ENCODE results near the gene ADAM19. TPM values are rescaled to one million over a fixed set of nuclear protein-coding genes. Genes with fewer than 3 reads are reported as not detected.
A peak's percentile ranks its signal among the peaks of the same experiment; 100 is the strongest.

ADAM19 gene
- total RNA-seq, 1 donor from 2014 or later, result 23.0 TPM

DNA sequence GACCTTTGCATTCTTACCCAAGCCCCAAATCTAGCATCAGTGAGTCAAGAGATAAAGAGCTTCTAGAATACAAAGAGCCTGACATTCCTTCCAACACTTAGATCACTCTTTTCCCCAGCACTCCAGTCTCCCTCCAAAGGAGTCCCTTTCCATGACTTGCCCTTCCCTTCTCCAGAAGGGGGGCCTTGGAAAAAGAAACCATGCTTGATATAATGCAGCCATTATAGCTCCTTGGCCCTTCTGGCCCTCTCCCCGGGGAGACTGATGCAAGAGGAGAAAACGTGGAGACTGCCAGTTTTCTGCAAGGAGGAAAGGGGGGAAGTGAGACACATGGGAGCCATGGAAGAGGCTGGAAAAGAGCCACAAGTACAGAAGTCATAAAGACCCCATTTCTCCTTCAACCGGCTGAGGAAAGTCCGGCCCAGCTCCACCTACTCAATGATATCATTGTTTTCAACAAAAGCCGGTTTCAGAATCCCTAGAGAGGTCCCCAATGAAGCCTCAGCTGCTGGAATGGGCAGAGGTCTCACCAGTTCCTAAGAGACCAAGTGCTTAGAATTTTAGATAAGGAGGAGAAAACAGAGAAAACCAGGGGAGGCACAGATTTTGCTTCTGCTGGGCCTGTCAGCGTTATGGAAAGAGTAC, 29.0 kb downstream of the ADAM19 start:
- ATAC-seq (peak; percentile 83), DNase-seq (ENCODE audit: low spot score) (peak; percentile 75)
- intact Hi-C loops (cut with DNase I), result no loop called here

DNA sequence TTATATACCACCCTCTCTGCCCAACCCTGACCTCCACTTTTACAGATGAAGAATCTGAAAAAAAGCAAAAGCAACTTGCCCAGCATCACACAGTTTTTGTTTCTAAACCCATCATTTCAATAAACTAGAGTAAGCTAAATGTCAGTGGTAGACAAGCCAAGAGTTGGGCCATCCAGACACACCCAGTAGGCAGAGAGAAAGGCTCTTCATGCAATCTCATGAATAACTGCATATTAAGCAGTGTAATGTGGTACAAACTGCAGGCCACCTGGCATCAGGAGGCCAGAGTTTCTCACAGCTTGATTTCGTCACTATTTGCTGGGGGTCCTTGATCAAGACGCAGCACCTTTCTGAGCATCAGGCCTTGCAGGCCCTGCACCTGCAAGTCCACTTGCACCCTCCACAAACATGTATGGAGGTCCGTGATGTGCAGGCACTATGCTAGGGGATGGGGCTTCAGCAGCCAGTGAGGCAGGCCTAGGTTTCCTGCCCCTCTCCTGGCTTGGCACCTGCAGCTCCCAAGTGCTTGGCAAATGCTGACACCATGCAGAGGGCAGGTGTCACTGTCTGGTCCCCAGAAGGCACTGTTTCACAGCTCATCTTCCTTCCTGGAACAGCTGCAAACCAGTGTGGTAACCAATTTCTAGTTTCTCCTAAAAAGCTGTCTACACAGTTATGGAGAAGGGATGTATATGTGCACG, 29.8 kb downstream of the ADAM19 start:
- ATAC-seq (no peak), DNase-seq (ENCODE audit: low spot score) (no peak)
- intact Hi-C loops (cut with DNase I), result no loop called here

GRCh38 chr5:157544623-157544989, 31.0 kb downstream of the ADAM19 start:
- DNase-seq (ENCODE audit: low spot score) (no peak), ATAC-seq (no peak)
- intact Hi-C loops (cut with DNase I), result no loop called here

DNA sequence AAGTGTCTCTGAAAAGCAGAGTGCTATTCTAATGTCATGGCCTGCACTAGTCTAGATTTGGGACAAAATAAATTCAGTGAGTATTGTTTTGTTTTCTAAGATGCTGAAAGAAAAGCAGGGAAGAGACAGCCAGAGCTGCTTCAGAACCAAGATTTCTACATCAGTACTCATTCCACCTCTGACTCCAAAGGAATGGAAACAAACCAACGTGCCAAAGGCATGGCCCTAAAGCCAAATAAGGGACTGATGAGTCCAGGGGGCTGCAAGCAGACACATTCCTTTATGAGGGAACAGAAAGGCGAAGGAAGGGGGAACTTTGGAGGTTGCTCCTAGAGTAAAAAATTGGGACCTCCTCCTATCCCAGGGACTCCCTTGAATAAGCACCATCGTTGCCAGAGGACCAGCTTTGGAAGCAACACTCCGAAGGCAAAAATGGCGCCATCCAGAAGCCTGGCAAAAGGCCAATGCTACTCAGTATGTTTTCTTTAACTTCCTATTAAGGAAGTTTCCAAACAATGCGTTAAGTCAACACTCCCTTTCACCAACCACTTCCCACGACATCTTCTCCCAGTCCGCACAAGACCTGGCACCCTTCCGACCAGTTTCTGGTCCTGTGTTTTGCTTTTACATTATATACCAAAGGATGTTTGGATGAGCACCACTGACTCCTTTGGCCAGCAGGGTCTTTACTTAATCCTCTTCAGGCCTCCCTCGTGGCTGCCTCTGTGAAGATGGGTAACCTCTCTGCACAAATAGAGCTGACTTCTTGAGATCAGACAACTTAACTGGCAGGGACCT, 31.6 kb downstream of the ADAM19 start:
- no peak for ATAC-seq
- intact Hi-C loops (cut with DNase I), result no loop called here
- no peak for DNase-seq (ENCODE audit: low spot score)

DNA sequence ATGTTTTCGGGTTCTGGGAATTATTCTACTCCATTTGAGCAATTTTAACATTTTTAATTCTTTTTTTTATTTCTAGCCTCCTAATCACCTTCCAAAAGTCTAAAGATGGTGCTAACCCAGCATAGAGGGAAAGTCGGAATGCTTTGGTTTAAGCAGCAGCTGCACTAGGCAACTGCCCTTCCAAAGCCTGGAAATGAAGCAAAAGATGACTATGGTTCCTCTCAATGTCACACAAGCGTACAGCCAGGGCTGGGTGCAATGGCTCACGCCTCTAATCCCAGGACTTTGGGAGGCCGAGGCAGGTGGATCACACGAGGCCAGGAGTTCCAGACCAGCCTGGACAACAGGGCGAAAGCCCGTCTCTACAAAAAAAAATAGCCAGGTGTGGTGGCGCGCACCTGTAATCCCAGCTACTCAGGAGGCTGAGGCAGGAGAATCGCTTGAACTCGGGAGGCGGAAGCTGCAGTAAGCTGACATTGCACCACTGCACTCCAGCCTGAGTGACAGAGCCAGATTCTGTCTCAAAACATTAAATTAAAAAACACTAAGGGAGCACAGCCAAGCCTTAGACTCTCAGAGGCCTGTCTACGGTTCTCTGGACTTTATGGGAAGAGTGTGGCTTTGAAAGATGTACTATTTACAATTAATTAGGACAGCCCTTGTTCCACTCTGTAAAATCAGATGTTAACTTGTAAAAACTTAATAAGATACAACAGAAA, 33.1 kb downstream of the ADAM19 start:
- intact Hi-C loops (cut with DNase I), result no loop called here
- DNase-seq (ENCODE audit: low spot score), result no peak

GRCh38 chr5:157541447-157542118, 34.0 kb downstream of the ADAM19 start:
- DNase-seq (ENCODE audit: low spot score) (no peak), ATAC-seq (peak; percentile 41)
- intact Hi-C loops (cut with DNase I), result no loop called here

More for the DNA sequence above, 33.1 kb downstream of the ADAM19 start:
- no peak for ATAC-seq

DNA sequence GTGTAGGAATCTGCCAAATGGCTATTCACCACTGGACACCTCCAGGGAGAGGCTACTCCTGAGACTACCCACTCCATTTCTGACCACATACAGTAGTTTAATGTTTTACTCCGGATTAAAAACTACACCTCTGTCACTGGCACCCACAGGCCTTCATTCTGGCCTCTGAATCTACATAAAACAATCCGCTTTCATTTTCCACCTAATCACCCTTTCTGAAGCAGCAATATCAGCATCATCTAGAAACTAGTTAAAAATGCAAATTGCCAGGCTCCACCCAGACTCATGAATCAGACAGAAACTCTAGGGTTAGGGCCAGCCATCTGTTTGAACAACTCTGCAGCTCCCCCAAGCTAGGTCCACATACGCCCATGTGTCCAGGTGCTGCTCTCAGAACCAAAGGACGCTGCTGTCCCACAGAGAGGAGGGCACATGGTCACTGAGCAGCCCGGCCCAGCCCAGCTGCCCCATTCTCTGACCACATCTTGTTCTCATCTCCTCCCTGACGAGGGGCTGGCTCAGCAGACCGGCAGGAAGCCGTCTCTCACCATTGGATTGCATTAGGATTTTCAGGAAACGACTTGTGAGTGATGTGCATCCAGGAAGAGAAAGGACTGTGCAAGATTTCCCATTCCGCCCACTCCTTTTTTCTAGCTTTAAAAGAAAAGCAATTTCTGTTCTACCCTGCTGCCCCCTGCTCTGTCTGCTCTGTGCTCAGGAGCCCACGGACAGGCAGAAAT, 34.7 kb downstream of the ADAM19 start:
- DNase-seq (ENCODE audit: low spot score), result peak; percentile 71
- intact Hi-C loops (cut with DNase I), result no loop called here
- peak; percentile 87 for ATAC-seq

- intact Hi-C loops (cut with DNase I), result no loop called here
- ATAC-seq (no peak), DNase-seq (ENCODE audit: low spot score) (no peak)
Observed at GRCh38 chr5:157540124-157540523, 35.5 kb downstream of the ADAM19 start.

DNA sequence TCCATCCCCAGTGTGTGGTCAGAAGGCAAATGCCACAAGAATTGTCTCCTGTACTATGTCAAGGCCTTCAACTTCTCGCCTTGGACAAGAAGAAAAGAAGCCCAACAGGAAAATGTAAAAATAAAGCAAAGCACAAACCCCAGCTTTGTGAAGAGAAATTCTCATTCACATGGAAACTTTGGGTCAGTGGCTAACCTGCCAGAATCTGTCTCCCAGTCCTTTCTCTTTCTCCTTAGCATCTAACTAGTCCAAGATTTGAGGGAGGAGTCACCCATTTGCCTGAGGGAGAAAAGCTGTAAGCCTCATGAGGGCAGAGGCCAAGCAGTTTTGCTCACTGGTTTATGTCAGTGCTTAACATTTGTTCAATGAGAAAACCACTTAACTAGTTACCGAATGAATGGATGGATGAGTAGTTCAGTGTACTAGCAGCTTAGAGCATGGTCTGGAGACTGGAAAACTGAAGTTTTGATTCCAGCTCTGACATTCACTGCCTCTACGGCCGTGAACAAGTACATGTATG, 36.0 kb downstream of the ADAM19 start:
- no peak for ATAC-seq
- intact Hi-C loops (cut with DNase I), result no loop called here
- DNase-seq (ENCODE audit: low spot score), result no peak

DNA sequence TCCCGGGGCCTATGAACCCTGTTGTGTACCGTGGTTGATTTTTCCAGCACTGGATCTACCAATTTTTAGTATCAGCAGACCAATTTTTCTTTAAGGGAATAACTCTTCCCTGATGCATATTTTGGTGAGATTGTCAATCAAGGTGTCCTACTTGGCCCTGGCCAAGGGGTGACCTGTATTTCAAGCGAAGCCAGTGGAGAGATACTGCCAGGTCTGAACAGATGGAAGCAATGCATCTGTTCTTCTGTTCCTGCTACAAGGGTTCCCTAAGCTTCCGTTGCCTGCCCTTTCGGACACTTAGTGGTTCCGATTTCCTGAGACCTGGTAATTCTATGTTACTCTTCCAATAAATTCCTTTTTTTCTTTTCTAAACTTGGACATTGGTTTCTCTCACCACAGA, 37.3 kb downstream of the ADAM19 start:
- no peak for DNase-seq (ENCODE audit: low spot score)
- intact Hi-C loops (cut with DNase I), result no loop called here
- ATAC-seq, result no peak

DNA sequence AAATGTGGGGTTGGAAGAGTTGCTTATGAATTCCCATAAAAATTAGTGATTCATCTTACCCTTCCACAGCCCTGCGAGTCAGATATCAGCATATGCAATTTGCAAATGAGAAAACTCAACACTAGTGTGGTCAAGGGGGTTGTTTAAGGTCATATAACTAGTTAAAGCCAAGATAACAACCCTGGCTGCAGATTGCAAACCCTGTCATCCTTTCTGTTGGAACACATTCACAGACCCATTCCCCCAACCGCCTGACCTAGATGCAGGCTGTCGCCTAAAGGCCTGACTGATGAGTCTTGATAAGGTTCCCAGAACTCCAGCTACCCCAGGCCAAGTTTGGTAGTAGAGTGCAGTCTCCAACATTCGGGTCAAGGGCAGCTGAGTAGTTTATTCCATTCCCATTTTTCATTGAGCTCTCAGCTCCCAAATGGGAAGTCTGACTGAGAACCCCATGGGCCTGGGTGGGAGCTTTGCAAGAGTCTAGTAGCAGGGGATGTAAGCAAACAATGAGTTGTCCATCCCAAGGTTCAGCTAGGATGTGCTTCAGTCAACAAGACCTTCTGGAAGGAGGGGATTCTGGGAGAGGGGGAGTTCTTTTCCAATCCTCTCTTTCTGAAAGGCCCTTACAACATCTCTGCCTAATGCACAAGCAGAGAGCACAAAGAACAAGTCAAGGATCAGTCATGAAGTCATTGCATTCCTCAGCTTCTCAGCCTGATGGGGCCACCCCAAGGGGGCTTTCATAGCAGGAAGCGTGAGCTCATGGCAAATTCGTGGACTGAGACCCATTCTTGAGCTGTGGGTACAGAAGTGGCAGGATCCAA, 40.3 kb downstream of the ADAM19 start:
- intact Hi-C loops (cut with DNase I), result no loop called here
- DNase-seq (ENCODE audit: low spot score) (no peak), ATAC-seq (peak; percentile 87)

DNA sequence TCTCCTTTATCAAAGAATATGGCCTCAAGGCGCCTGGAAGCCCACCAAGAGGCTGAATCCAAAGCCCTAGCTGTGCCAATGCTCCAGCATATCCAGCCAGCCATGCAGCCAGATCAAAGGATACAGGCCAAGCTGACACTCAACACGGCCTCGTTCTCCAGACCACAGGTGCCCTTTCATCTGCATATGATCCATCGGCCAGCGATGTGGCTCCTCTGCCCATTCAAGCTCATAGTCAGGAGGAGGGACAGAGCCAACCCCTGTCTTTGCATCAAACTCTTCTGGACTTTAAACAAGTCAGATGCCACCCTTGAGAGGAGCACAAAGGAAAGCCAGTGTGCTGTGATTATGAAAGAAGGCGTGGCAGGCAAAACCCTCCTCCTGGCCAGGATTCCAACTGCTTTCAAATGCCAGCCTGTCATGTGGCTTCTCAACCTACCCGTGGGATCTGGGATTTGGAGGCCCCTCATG, 42.5 kb downstream of the ADAM19 start:
- intact Hi-C loops (cut with DNase I), result no loop called here
- no peak for ATAC-seq
- DNase-seq (ENCODE audit: low spot score), result no peak

DNA sequence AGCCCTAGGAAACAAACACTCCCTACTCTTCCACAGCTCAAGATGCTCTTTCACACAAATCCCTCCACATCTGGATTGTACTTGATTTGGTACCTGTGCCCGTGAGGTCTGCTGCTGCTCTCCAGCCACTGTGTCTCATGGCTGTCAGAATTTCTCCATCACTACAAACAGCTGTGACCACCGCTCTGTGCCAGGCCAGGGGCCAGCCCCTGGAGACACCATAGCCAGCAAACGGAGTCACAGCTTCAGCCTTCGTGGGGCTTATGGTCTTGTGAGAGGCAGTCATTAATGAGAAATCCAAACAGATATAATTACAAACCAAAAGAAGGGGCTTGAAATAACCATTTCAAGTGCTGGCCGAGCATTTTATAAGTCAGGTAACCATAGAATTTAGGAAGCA, 43.6 kb downstream of the ADAM19 start:
- no peak for ATAC-seq
- DNase-seq (ENCODE audit: low spot score), result no peak
- intact Hi-C loops (cut with DNase I), result no loop called here

DNA sequence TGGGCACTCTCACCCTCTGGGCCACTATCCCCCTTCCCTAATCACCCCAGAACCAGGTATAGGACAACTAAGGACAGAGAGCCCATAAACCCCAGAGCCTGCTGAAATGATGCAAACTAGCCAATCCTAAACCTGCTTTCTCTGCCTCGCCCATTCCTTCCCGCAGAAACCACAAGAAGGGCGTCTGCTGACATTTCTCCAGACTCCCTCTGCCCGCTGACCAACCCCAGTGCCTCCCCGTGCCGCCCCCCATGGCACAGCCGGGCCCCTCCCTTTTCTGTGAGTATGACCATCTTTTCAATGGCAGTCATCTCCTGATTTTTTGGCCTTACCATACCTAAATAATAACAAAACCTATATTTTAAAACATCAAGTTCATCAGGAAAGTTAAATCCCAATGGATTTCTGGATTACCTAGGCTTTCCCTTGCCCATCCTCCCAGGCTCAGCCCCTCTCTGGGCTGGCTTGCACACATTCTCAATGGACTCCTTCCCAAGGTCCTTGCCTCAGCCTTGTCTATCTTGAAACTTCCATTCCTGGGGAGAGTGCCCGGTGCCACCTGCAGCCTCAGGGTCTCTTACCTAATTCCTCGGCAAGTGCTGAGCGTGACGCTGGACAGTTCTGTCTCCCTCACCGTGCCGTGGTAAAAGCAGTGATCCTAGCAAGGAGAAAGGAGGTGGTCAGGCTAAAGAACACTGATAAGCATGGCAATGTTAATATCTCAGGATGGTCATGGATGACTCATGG, 45.2 kb downstream of the ADAM19 start:
- DNase-seq (ENCODE audit: low spot score) (no peak), ATAC-seq (no peak)
- intact Hi-C loops (cut with DNase I), result no loop called here

GRCh38 chr5:157529002-157529401, 46.6 kb downstream of the ADAM19 start:
- DNase-seq (ENCODE audit: low spot score) (no peak), ATAC-seq (no peak)
- intact Hi-C loops (cut with DNase I), result no loop called here

- peak; percentile 51 for ATAC-seq
- DNase-seq (ENCODE audit: low spot score), result no peak
Observed at GRCh38 chr5:157528036-157528632, 47.4 kb downstream of the ADAM19 start.

More at GRCh38 chr5:157528036-157528632, 47.4 kb downstream of the ADAM19 start:
- intact Hi-C loops (cut with DNase I), result no loop called here
